Mucosa of descending colon (tissue), 3 donors: ENCODE data around the gene CDK8. TPM values are rescaled to one million over a fixed set of nuclear protein-coding genes. Genes with fewer than 3 reads are reported as not detected.

ENCODE experiments used
- ATAC-seq: fragments of 200-7000 bp; cut with Tn5 transposase; one replicate; pipeline ENCODE4 v1.9.1; 2020; ENCODE audit warnings: mild to moderate bottlenecking, moderate library complexity
- DNase-seq, 3 donors: peaks; one replicate each; pipeline ENCODE4 v3.0.0-alpha.2; 2020
- H3K36me3 ChIP-seq: fragments of 200-600 bp; one replicate; pipeline ENCODE4 v1.8.0; 2021; ENCODE audit warnings: low read depth, mild to moderate bottlenecking
- H3K4me1 ChIP-seq: fragments of 200-600 bp; one replicate; pipeline ENCODE4 v1.8.0; 2021; ENCODE audit warnings: low read depth, mild to moderate bottlenecking
- H3K4me3 ChIP-seq: fragments of 200-600 bp; one replicate; pipeline ENCODE4 v1.8.0; 2021; ENCODE audit warnings: mild to moderate bottlenecking
- H3K9me3 ChIP-seq: fragments of 200-600 bp; one replicate; pipeline ENCODE4 v1.8.0; 2021; ENCODE audit warnings: mild to moderate bottlenecking
- CTCF ChIP-seq: fragments of 200-600 bp; IDR thresholded peaks from one replicate; pipeline ENCODE4 v1.8.0; 2022; ENCODE audit warnings: antibody characterized with exemption, mild to moderate bottlenecking
- intact Hi-C, 2 donors: fragments of 100-400 bp; cut with DNase I in 1 of 2; cut with micrococcal nuclease in 1 of 2; formaldehyde crosslinking; loops; one replicate each; pipeline versions ENCODE4 v1.11.0 to v1.11.1; 2022; cut with DNase I, micrococcal nuclease
- total RNA-seq, 3 donors: library from RNA; stranded (reverse); fragmentation: NEBNext Ultra II Directional in 2 of 3; extraction: Animal tissue kit (Norgen Biotek cat#: 25700) in 2 of 3; gene quantifications; one replicate each; pipeline versions ENCODE4 v1.2.1 to v1.2.4, GENCODE V29; 2021 to 2023
- donor health status: DM: no; HTN: no; CAD: no; lungs with moderate emphysema.
- donor health status: DM: no; HTN: no; CAD: no.
- donor health status: DM: no; HTN: yes; CAD: no.

Gene CDK8
- total RNA-seq, 3 donors from 2014 or later = 20.4 to 45.1 (median 20.4) TPM

- intact Hi-C loops = no loop called here
- no peak overlapping the region for H3K4me3 ChIP-seq
Measured at GRCh38 chr13:26376430-26376829, 122.5 kb downstream of the CDK8 start.

GRCh38 chr13:26377038-26377437 lies 123.1 kb downstream of the CDK8 start:
- Histone ChIP-seq H3K4me1 (no peaks in the 10 kb centered on the region), H3K9me3 (no peaks in the 10 kb centered on the region), H3K4me3 (no peak overlapping the region), H3K36me3 (no peaks in the 10 kb centered on the region)
- no peak for TF ChIP-seq CTCF
- DNase-seq (no peak), ATAC-seq (peak; percentile 39)
- intact Hi-C loops = no loop called here

More at GRCh38 chr13:26376430-26376829, 122.5 kb downstream of the CDK8 start:
- H3K36me3 ChIP-seq = no peaks in the 10 kb centered on the region
- no peaks in the 10 kb centered on the region for H3K9me3 ChIP-seq
- no peak for TF ChIP-seq CTCF
- ATAC-seq (no peak), DNase-seq (no peak)
- H3K4me1 ChIP-seq = no peaks in the 10 kb centered on the region

GRCh38 chr13:26378116-26378515 lies 124.2 kb downstream of the CDK8 start:
- intact Hi-C loops = no loop called here
- TF ChIP-seq CTCF = no peak
- no peaks in the 10 kb centered on the region for H3K36me3 ChIP-seq

GRCh38 chr13:26379831-26380230 lies 125.9 kb downstream of the CDK8 start:
- H3K4me3 ChIP-seq = no peak overlapping the region
- no peak for ATAC-seq
- no peaks in the 10 kb centered on the region for H3K9me3 ChIP-seq
- no peaks in the 10 kb centered on the region for H3K4me1 ChIP-seq
- no peak for DNase-seq
- intact Hi-C loops = loop anchor here in 1 of 2 donors (10.0 kb wide), 1 partner anchor 115 kb away; no protein-coding TSS in a partner anchor
- no peaks in the 10 kb centered on the region for H3K36me3 ChIP-seq
- TF ChIP-seq CTCF = no peak

More at GRCh38 chr13:26378116-26378515, 124.2 kb downstream of the CDK8 start:
- no peaks in the 10 kb centered on the region for H3K9me3 ChIP-seq
- no peak for ATAC-seq
- H3K4me3 ChIP-seq = no peak overlapping the region
- DNase-seq = no peak
- H3K4me1 ChIP-seq = no peaks in the 10 kb centered on the region

GRCh38 chr13:26380930-26381329 lies 127.0 kb downstream of the CDK8 start:
- intact Hi-C loops = loop anchor here in 1 of 2 donors (10.0 kb wide), 1 partner anchor 114 kb away; no protein-coding TSS in a partner anchor
- no peaks in the 10 kb centered on the region for H3K36me3 ChIP-seq
- TF ChIP-seq CTCF = no peak

GRCh38 chr13:26382366-26382765 lies 128.4 kb downstream of the CDK8 start:
- no peaks in the 10 kb centered on the region for H3K4me1 ChIP-seq
- H3K36me3 ChIP-seq = no peaks in the 10 kb centered on the region
- no peak for TF ChIP-seq CTCF
- H3K4me3 ChIP-seq = no peak overlapping the region
- intact Hi-C loops = loop anchor here in 1 of 2 donors (10.0 kb wide), 1 partner anchor 112 kb away; no protein-coding TSS in a partner anchor
- DNase-seq (no peak), ATAC-seq (no peak)
- H3K9me3 ChIP-seq = no peaks in the 10 kb centered on the region

More at GRCh38 chr13:26380930-26381329, 127.0 kb downstream of the CDK8 start:
- no peak for ATAC-seq
- DNase-seq = no peak
- Histone ChIP-seq H3K9me3 (no peaks in the 10 kb centered on the region), H3K4me3 (no peak overlapping the region), H3K4me1 (no peaks in the 10 kb centered on the region)
